HL-60/S4 treated with retinoic acid at 250 ng/mL for 4 days and 3 days (cell line): ENCODE measurements around the gene RNF26.

Experiments
- in situ Hi-C: fragments of 300-500 bp; cut with MboI; formaldehyde crosslinking; loops from 2 replicates; pipeline ENCODE4 v1.7.0; 2022; ENCODE audit warnings: low sequenced_read_pairs

RNF26 gene

GRCh38 chr11:119369132-119369925 lies 35.0 kb downstream of the RNF26 start:
- in situ Hi-C loops, result no loop called here

- in situ Hi-C loops, result no loop called here
These were observed 36.2 kb downstream of the RNF26 start for GRCh38 chr11:119370486-119371046.

- in situ Hi-C loops, result no loop called here
These were observed 36.8 kb downstream of the RNF26 start for GRCh38 chr11:119371067-119371601.

GRCh38 chr11:119371778-119372182 lies 37.5 kb downstream of the RNF26 start:
- in situ Hi-C loops, result no loop called here

- in situ Hi-C loops, result no loop called here
These were observed 38.1 kb downstream of the RNF26 start for GRCh38 chr11:119372260-119373058.

GRCh38 chr11:119373059-119373920 lies 39.0 kb downstream of the RNF26 start:
- in situ Hi-C loops, result no loop called here

- in situ Hi-C loops, result no loop called here
These were observed 39.7 kb downstream of the RNF26 start for GRCh38 chr11:119373921-119374631.

- in situ Hi-C loops, result no loop called here
These were observed 40.5 kb downstream of the RNF26 start for GRCh38 chr11:119374632-119375336.

- in situ Hi-C loops, result no loop called here
These were observed 41.2 kb downstream of the RNF26 start for GRCh38 chr11:119375337-119376196.

- in situ Hi-C loops, result no loop called here
These were observed 42.0 kb downstream of the RNF26 start for GRCh38 chr11:119376197-119376847.

GRCh38 chr11:119377112-119377901 lies 43.0 kb downstream of the RNF26 start:
- in situ Hi-C loops, result no loop called here

- in situ Hi-C loops, result no loop called here
These were observed 43.8 kb downstream of the RNF26 start for GRCh38 chr11:119377961-119378667.

- in situ Hi-C loops, result no loop called here
These were observed 44.6 kb downstream of the RNF26 start for GRCh38 chr11:119378851-119379465.

GRCh38 chr11:119380160-119380826 lies 46.0 kb downstream of the RNF26 start:
- in situ Hi-C loops, result no loop called here

GRCh38 chr11:119380827-119381180 lies 46.5 kb downstream of the RNF26 start:
- in situ Hi-C loops, result no loop called here
